ENCODE data around the gene ATRIP. TPM values are rescaled to one million over a fixed set of nuclear protein-coding genes. Genes with fewer than 3 reads are reported as not detected.

ATRIP gene
- total and polyA plus RNA-seq, 2 experiments from 2014 or later: 4.3 to 4.5 TPM

DNA sequence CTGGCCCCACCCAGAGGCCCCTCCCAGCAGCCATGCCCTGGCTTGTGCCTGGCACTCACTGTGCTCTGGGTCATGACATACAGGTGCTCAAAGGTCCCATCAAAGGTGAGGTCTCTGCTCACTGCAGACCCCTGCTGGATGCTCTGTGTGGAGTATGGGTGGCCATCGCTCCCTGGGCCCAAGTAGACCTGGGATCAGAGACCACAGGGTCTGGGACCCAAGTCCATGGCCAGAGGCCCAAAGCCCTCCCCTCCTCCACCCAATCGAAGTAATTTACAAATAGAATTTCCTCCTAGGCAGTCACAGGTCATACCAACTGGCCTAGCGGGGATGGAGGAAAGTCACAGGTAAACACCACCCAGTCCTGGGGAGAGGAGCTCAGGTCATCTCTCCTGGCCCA lies 24.3 kb upstream of the ATRIP start:
- Histone ChIP-seq H3K79me2 (peaks cover 58% of the 10 kb centered on the region), H4K20me1 (ENCODE audit: insufficient read depth, poor library complexity, severe bottlenecking) (peaks cover 41% of the 10 kb centered on the region), H3K27me3 (no peaks in the 10 kb centered on the region), H2AFZ (no peak overlapping the region), H3K9me3 (ENCODE audit: low read depth) (no peaks in the 10 kb centered on the region), H3K36me3 (replicated peaks; ENCODE audit: insufficient read depth, low read depth) (no peaks in the 10 kb centered on the region), H3K4me2 (no peak overlapping the region), H3K4me1 (ENCODE audit: insufficient read depth) (peaks cover 26% of the 10 kb centered on the region), H3K27ac (no peak overlapping the region), H3K4me3 (no peak overlapping the region), H3K9me2 (replicated peaks; ENCODE audit: insufficient read depth) (no peaks in the 10 kb centered on the region)
- no peak for TF ChIP-seq EZH2phosphoT487 (IDR thresholded peaks at IDR 0.05; ENCODE audit: low read depth, severe bottlenecking, unreplicated experiment)
- TF ChIP-seq, protein P1, sequence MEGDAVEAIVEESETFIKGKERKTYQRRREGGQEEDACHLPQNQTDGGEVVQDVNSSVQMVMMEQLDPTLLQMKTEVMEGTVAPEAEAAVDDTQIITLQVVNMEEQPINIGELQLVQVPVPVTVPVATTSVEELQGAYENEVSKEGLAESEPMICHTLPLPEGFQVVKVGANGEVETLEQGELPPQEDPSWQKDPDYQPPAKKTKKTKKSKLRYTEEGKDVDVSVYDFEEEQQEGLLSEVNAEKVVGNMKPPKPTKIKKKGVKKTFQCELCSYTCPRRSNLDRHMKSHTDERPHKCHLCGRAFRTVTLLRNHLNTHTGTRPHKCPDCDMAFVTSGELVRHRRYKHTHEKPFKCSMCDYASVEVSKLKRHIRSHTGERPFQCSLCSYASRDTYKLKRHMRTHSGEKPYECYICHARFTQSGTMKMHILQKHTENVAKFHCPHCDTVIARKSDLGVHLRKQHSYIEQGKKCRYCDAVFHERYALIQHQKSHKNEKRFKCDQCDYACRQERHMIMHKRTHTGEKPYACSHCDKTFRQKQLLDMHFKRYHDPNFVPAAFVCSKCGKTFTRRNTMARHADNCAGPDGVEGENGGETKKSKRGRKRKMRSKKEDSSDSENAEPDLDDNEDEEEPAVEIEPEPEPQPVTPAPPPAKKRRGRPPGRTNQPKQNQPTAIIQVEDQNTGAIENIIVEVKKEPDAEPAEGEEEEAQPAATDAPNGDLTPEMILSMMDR (IDR thresholded peaks at IDR 0.05; ENCODE audit: poor library complexity): no peak
- TF ChIP-seq EZH2 (IDR thresholded peaks at IDR 0.05; ENCODE audit: borderline replicate concordance): no peak
- DNase-seq (ENCODE audit: low spot score): no peak
- WGBS (ENCODE audit: low lambda C conversion rate, missing lambda C conversion rate): 91% methylated on average over 3 of the region's 3 CpGs

GRCh38 chr3:48422681-48423080 lies 23.9 kb upstream of the ATRIP start:
- TF ChIP-seq, protein P1 (IDR thresholded peaks at IDR 0.05; ENCODE audit: poor library complexity): no peak
- TF ChIP-seq EZH2 (IDR thresholded peaks at IDR 0.05; ENCODE audit: borderline replicate concordance) (no peak), EZH2phosphoT487 (IDR thresholded peaks at IDR 0.05; ENCODE audit: low read depth, severe bottlenecking, unreplicated experiment) (no peak)
- Histone ChIP-seq H3K4me3 (no peak overlapping the region), H3K4me2 (no peak overlapping the region), H3K27me3 (no peaks in the 10 kb centered on the region), H3K9me3 (ENCODE audit: low read depth) (no peaks in the 10 kb centered on the region), H3K9me2 (replicated peaks; ENCODE audit: insufficient read depth) (no peaks in the 10 kb centered on the region), H3K36me3 (replicated peaks; ENCODE audit: insufficient read depth, low read depth) (no peaks in the 10 kb centered on the region), H2AFZ (no peak overlapping the region), H3K4me1 (ENCODE audit: insufficient read depth) (peaks cover 30% of the 10 kb centered on the region), H3K79me2 (peaks cover 62% of the 10 kb centered on the region), H4K20me1 (ENCODE audit: insufficient read depth, poor library complexity, severe bottlenecking) (peaks cover 45% of the 10 kb centered on the region), H3K27ac (no peak overlapping the region)
- WGBS (ENCODE audit: low lambda C conversion rate, missing lambda C conversion rate): 92% methylated on average over 8 of the region's 8 CpGs
- DNase-seq (ENCODE audit: low spot score): no peak

- TF ChIP-seq, protein P1 (IDR thresholded peaks at IDR 0.05; ENCODE audit: poor library complexity): no peak
- no peak for TF ChIP-seq EZH2 (IDR thresholded peaks at IDR 0.05; ENCODE audit: borderline replicate concordance)
- TF ChIP-seq EZH2phosphoT487 (IDR thresholded peaks at IDR 0.05; ENCODE audit: low read depth, severe bottlenecking, unreplicated experiment): no peak
- Histone ChIP-seq H3K9me2 (replicated peaks; ENCODE audit: insufficient read depth) (no peaks in the 10 kb centered on the region), H4K20me1 (ENCODE audit: insufficient read depth, poor library complexity, severe bottlenecking) (peaks cover 49% of the 10 kb centered on the region), H2AFZ (no peak overlapping the region), H3K4me1 (ENCODE audit: insufficient read depth) (peaks cover 34% of the 10 kb centered on the region), H3K9me3 (ENCODE audit: low read depth) (no peaks in the 10 kb centered on the region), H3K4me3 (no peak overlapping the region), H3K79me2 (peaks cover 69% of the 10 kb centered on the region), H3K36me3 (replicated peaks; ENCODE audit: insufficient read depth, low read depth) (no peaks in the 10 kb centered on the region), H3K27ac (no peak overlapping the region), H3K27me3 (no peaks in the 10 kb centered on the region), H3K4me2 (no peak overlapping the region)
- 94% methylated on average over 25 of the region's 25 CpGs for WGBS (ENCODE audit: low lambda C conversion rate, missing lambda C conversion rate)
- DNase-seq (ENCODE audit: low spot score): no peak
Measured at GRCh38 chr3:48423241-48423882, 23.2 kb upstream of the ATRIP start.
